Thoracic aorta (tissue), 2 donors: ENCODE measurements around the gene PPP2R5A. TPM values are rescaled to one million over a fixed set of nuclear protein-coding genes. Genes with fewer than 3 reads are reported as not detected.
A peak's percentile ranks its signal among the peaks of the same experiment; 100 is the strongest.

Experiments
- ATAC-seq: fragments of 150-250 bp; one replicate; pipeline ENCODE4 v1.8.0; 2017; ENCODE audit warnings: low read depth; ENCODE audit not compliant: insufficient number of reproducible peaks, low FRiP score
- DNase-seq: peaks from one replicate; pipeline ENCODE4 v3.0.0-alpha.2; 2020; ENCODE audit warnings: low spot score
- H3K27ac ChIP-seq, 2 donors: fragments of 200-600 bp; sonication (generic); 1 replicate in 1 of 2; 2 replicates in 1 of 2; pipeline ENCODE4 v1.5.1; 2016; ENCODE audit warnings: mild to moderate bottlenecking in 2 of 2, moderate library complexity in 2 of 2
- H3K27me3 ChIP-seq: fragments of 200-600 bp; sonication (generic); replicated peaks from 2 replicates; pipeline ENCODE4 v1.6.0; 2016; ENCODE audit warnings: mild to moderate bottlenecking; ENCODE audit not compliant: insufficient read depth
- H3K36me3 ChIP-seq: fragments of 200-600 bp; sonication (generic); one replicate; pipeline ENCODE4 v1.5.1; 2016
- H3K4me1 ChIP-seq, 2 donors: fragments of 200-600 bp; sonication (generic); 1 replicate in 1 of 2; 2 replicates in 1 of 2; pipeline versions ENCODE4 v1.5.1 to v1.6.0; 2016; ENCODE audit warnings: low read depth in 2 of 2, mild to moderate bottlenecking in 1 of 2; ENCODE audit not compliant: control insufficient read depth in 1 of 2
- H3K4me3 ChIP-seq: fragments of 200-600 bp; sonication (generic); 2 replicates; pipeline ENCODE4 v1.5.1; 2016; ENCODE audit warnings: mild to moderate bottlenecking
- H3K9me3 ChIP-seq: fragments of 200-600 bp; sonication (generic); 2 replicates; pipeline ENCODE4 v1.5.1; 2016
- CTCF ChIP-seq: fragments of 200-600 bp; sonication (generic); IDR thresholded peaks from one replicate; pipeline ENCODE4 v1.5.1; 2019; ENCODE audit warnings: antibody characterized with exemption
- total RNA-seq, 2 donors: library from RNA; depleted of rRNA; stranded (reverse); fragments of >200 nt; gene quantifications; one replicate each; pipeline versions ENCODE4 v1.1.0 to v1.2.3, GENCODE V29; 2016

Gene PPP2R5A
- total RNA-seq, 2 donors from 2014 or later: 46.1 to 50.6 TPM

GRCh38 chr1:212367474-212368072 lies 82.4 kb downstream of the PPP2R5A start:
- TF ChIP-seq CTCF: no peak
- Histone ChIP-seq H3K4me3 (no peak overlapping the region), H3K36me3 (no peaks in the 10 kb centered on the region), H3K4me1 (peaks cover 0 to 13% of the 10 kb centered on the region in 2 donors), H3K9me3 (no peaks in the 10 kb centered on the region), H3K27ac (peak overlapping the region in 1 of 2 donors; percentile 18), H3K27me3 (no peaks in the 10 kb centered on the region)
- ATAC-seq (no peak), DNase-seq (no peak)

DNA sequence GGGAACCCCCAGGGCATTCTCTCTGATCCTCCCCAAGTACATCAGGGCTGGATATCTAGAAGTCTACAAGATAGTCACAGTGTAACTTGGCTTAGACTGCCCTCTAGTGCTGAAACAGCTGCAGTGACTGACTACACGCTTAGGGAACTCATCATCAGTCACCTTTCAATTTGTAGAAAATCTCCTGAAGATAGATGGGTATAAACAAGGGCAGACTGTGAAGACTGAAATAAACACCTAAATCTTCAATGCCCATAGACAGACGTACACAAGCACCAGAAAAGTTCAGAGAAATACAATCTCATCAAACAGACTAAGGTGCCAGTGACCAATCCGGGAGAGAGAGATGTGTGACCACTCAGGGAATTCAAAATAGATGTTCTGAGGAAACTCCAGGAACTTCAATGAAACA lies 82.9 kb downstream of the PPP2R5A start:
- H3K36me3 ChIP-seq: no peaks in the 10 kb centered on the region
- peaks cover 0 to 13% of the 10 kb centered on the region in 2 donors for H3K4me1 ChIP-seq
- no peak overlapping the region for H3K4me3 ChIP-seq
- H3K9me3 ChIP-seq: no peaks in the 10 kb centered on the region
- H3K27me3 ChIP-seq: no peaks in the 10 kb centered on the region
- TF ChIP-seq CTCF: peak; percentile 78
- ATAC-seq: peak; percentile 74
- peak overlapping the region in 1 of 2 donors; percentile 18 for H3K27ac ChIP-seq
- no peak for DNase-seq

- TF ChIP-seq CTCF: no peak
- Histone ChIP-seq H3K4me1 (no peaks in the 10 kb centered on the region), H3K4me3 (no peak overlapping the region), H3K27ac (no peak overlapping the region), H3K9me3 (no peaks in the 10 kb centered on the region), H3K27me3 (no peaks in the 10 kb centered on the region), H3K36me3 (peaks cover 8% of the 10 kb centered on the region)
- DNase-seq: no peak
- ATAC-seq: no peak
Observed at GRCh38 chr1:212375986-212376385, 90.8 kb downstream of the PPP2R5A start.

DNA sequence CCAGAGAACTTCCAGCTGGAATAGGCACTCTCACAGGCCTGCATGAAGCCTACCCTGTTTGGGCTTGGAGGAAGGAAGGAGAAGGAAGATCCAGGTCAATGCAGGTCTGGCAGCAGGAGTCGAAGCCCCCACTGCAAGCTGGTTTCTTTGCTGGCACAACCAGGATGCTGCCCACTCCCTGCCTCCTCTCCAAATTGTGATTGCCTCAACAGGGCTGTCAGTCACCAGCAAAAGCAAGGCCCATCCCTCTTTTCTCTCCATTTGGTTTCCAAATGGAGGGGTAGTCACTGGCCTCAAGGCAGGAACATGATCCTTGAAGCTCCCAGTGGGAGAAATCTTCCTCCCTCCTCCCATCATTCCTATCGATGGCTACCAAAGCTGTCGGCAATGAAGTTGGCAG lies 92.4 kb downstream of the PPP2R5A start:
- H3K27ac ChIP-seq: no peak overlapping the region
- no peak overlapping the region for H3K4me3 ChIP-seq
- no peak for DNase-seq
- TF ChIP-seq CTCF: no peak
- H3K36me3 ChIP-seq: peaks cover 8% of the 10 kb centered on the region
- H3K9me3 ChIP-seq: no peaks in the 10 kb centered on the region
- H3K4me1 ChIP-seq: no peaks in the 10 kb centered on the region
- no peaks in the 10 kb centered on the region for H3K27me3 ChIP-seq
- no peak for ATAC-seq

GRCh38 chr1:212379366-212379765 lies 94.2 kb downstream of the PPP2R5A start:
- H3K36me3 ChIP-seq: peaks cover 10% of the 10 kb centered on the region
- H3K27ac ChIP-seq: no peak overlapping the region
- no peak for DNase-seq
- H3K4me3 ChIP-seq: no peak overlapping the region
- ATAC-seq: no peak
- no peak for TF ChIP-seq CTCF
- no peaks in the 10 kb centered on the region for H3K9me3 ChIP-seq
- no peaks in the 10 kb centered on the region for H3K4me1 ChIP-seq
- no peaks in the 10 kb centered on the region for H3K27me3 ChIP-seq
